SK-N-DZ (cell line): Measurements from ENCODE around the gene NDUFA13.

Source experiments
- DNase-seq: peaks from one replicate; pipeline ENCODE4 v3.0.0-alpha.2; 2015; ENCODE audit warnings: low spot score

The NDUFA13 gene

DNA sequence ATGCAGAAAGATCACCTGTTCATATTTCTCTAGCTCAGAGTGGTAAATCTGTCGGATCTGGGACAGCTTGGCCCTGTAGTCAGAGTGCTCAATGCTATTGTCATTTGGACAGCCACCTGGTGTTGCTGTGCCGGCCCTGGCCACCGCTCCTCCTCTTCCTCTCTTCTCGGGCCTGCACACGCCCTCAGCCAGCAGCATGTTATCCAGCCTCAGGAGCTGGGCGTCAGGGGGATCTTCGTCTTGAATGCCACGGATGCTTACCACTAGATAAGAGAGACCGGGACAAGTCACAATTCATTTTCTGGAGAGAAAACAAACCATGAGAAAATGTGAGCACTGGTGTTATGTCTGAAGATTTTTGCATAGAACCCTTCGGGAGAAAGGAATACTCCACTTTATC, 54.5 kb downstream of the NDUFA13 start:
- DNase-seq, result no peak

DNA sequence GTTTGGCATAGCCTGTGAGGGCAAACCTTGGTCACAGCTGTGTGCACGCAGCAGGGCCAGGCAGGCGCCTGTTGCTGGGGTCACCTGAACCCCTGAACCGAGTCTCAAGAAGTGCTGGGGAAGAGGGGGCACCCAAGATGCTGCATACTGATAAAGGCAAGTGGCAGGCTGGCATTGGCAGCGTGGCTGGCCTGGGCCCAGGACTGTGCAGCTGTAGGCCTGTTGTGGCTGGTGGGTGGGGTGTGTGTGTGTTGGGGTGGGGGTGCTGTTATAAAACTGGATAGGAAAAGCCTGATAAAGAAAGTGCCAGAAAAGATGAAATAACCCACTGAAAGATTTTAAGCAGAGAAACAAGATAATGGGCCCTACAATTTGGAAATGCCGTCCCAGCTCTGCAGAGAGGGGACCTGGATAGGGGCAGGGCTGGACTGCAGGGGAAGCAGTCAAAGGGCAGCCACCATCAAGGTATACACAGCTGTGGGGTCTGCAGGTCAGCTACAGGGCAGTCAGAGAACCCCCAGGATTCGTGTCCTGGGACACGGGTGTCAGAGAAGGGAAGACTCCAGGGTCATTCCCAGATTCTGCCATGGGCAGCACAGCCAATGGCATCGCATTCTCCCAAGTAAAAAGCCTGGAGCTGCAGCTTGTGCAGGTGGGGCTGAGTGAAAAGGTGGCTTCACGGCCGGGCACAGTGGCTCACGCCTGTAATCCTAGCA, 55.2 kb downstream of the NDUFA13 start:
- DNase-seq, result no peak

DNA sequence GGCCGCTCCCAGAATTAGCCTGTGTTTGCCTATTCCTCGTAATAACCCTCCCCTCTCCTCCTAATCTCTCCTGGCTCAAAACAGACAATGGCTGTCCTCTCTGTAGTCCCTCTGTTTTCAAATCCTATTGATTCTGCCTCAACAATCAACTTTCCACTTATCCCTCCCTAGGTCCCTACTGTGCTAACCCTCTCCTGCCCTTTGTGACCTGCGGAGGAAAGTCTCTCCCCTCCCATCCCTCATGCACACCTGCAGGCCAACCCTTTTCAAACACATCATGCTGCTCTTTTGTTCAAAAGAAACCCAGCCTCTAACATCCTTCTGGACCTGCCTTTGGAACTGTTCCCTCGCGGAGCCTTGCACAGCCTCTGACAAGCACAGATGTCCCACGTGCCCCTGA, 59.4 kb downstream of the NDUFA13 start:
- no peak for DNase-seq
